ENCODE measurements around the gene WWOX.

Gene WWOX

GRCh38 chr16:78945336-78945735 lies 845.9 kb downstream of the WWOX start:
- H4K20me1 ChIP-seq (ENCODE audit: insufficient read depth): no peaks in the 10 kb centered on the region
- no peak for TF ChIP-seq CTCF (conservative IDR thresholded peaks at IDR 0.05; ENCODE audit: low read depth, low read length)

GRCh38 chr16:78946556-78946955 lies 847.1 kb downstream of the WWOX start:
- no peak overlapping the region for H3K9ac ChIP-seq
- H3K36me3 ChIP-seq (ENCODE audit: insufficient read depth): no peaks in the 10 kb centered on the region
- no peaks in the 10 kb centered on the region for H3K79me2 ChIP-seq (ENCODE audit: insufficient read depth, low read depth)
- TF ChIP-seq CTCF (conservative IDR thresholded peaks at IDR 0.05; ENCODE audit: low read depth, low read length): no peak
- no peaks in the 10 kb centered on the region for H4K20me1 ChIP-seq (ENCODE audit: insufficient read depth)
- H3K4me2 ChIP-seq: no peak overlapping the region
- H3K4me3 ChIP-seq (IDR thresholded peaks at IDR 0.05; ENCODE audit: insufficient read depth, low read depth, low read length): no peak overlapping the region
- no peak overlapping the region for H2AFZ ChIP-seq (ENCODE audit: low read depth)
- no peak overlapping the region for H3K27ac ChIP-seq
- no peaks in the 10 kb centered on the region for H3K27me3 ChIP-seq (ENCODE audit: insufficient read depth, low read depth)
- H3K4me1 ChIP-seq (ENCODE audit: low read depth, poor library complexity, severe bottlenecking): no peaks in the 10 kb centered on the region

More at GRCh38 chr16:78945336-78945735, 845.9 kb downstream of the WWOX start:
- Histone ChIP-seq H3K79me2 (ENCODE audit: insufficient read depth, low read depth) (no peaks in the 10 kb centered on the region), H3K4me1 (ENCODE audit: low read depth, poor library complexity, severe bottlenecking) (no peaks in the 10 kb centered on the region), H3K4me3 (IDR thresholded peaks at IDR 0.05; ENCODE audit: insufficient read depth, low read depth, low read length) (no peak overlapping the region), H3K27me3 (ENCODE audit: insufficient read depth, low read depth) (no peaks in the 10 kb centered on the region), H3K27ac (no peak overlapping the region), H2AFZ (ENCODE audit: low read depth) (no peak overlapping the region), H3K9ac (no peak overlapping the region), H3K4me2 (no peak overlapping the region), H3K36me3 (ENCODE audit: insufficient read depth) (no peaks in the 10 kb centered on the region)

GRCh38 chr16:78950768-78951167 lies 851.3 kb downstream of the WWOX start:
- no peak for TF ChIP-seq CTCF (conservative IDR thresholded peaks at IDR 0.05; ENCODE audit: low read depth, low read length)
- Histone ChIP-seq H3K79me2 (ENCODE audit: insufficient read depth, low read depth) (no peaks in the 10 kb centered on the region), H2AFZ (ENCODE audit: low read depth) (no peak overlapping the region), H4K20me1 (ENCODE audit: insufficient read depth) (no peaks in the 10 kb centered on the region), H3K27ac (no peak overlapping the region), H3K27me3 (ENCODE audit: insufficient read depth, low read depth) (no peaks in the 10 kb centered on the region), H3K4me2 (no peak overlapping the region), H3K36me3 (ENCODE audit: insufficient read depth) (no peaks in the 10 kb centered on the region), H3K4me1 (ENCODE audit: low read depth, poor library complexity, severe bottlenecking) (no peaks in the 10 kb centered on the region), H3K4me3 (IDR thresholded peaks at IDR 0.05; ENCODE audit: insufficient read depth, low read depth, low read length) (no peak overlapping the region), H3K9ac (no peak overlapping the region)

GRCh38 chr16:78952630-78953029 lies 853.2 kb downstream of the WWOX start:
- Histone ChIP-seq H4K20me1 (ENCODE audit: insufficient read depth) (no peaks in the 10 kb centered on the region), H3K27ac (no peak overlapping the region), H3K9ac (no peak overlapping the region), H3K27me3 (ENCODE audit: insufficient read depth, low read depth) (no peaks in the 10 kb centered on the region), H3K4me2 (no peak overlapping the region), H3K4me3 (IDR thresholded peaks at IDR 0.05; ENCODE audit: insufficient read depth, low read depth, low read length) (no peak overlapping the region), H3K4me1 (ENCODE audit: low read depth, poor library complexity, severe bottlenecking) (no peaks in the 10 kb centered on the region), H3K79me2 (ENCODE audit: insufficient read depth, low read depth) (no peaks in the 10 kb centered on the region), H3K36me3 (ENCODE audit: insufficient read depth) (no peaks in the 10 kb centered on the region), H2AFZ (ENCODE audit: low read depth) (no peak overlapping the region)
- no peak for TF ChIP-seq CTCF (conservative IDR thresholded peaks at IDR 0.05; ENCODE audit: low read depth, low read length)

Data from KMS-11 (cell line).